Measurements from ENCODE around the gene EFCAB8.

DNA sequence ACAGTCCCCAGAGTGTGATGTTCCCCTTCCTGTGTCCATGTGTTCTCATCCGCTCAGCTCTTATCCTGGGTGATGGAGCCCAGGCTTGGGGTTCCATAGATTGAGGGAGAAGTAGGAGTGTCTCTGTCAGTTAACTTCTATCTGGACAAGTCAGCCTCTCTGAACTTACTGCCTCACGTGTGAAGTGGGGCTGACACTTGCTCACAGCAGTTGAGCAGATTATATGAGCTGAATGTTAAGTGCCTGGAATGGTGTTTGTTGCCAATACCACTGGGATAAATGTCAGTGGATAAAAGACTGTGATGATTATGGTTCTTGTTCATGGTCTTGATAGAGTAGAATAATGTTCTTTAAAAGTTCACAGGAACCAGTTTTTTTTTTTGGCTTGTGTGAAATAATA is 17.1 kb upstream of the EFCAB8 start:
- TF ChIP-seq, protein P1, sequence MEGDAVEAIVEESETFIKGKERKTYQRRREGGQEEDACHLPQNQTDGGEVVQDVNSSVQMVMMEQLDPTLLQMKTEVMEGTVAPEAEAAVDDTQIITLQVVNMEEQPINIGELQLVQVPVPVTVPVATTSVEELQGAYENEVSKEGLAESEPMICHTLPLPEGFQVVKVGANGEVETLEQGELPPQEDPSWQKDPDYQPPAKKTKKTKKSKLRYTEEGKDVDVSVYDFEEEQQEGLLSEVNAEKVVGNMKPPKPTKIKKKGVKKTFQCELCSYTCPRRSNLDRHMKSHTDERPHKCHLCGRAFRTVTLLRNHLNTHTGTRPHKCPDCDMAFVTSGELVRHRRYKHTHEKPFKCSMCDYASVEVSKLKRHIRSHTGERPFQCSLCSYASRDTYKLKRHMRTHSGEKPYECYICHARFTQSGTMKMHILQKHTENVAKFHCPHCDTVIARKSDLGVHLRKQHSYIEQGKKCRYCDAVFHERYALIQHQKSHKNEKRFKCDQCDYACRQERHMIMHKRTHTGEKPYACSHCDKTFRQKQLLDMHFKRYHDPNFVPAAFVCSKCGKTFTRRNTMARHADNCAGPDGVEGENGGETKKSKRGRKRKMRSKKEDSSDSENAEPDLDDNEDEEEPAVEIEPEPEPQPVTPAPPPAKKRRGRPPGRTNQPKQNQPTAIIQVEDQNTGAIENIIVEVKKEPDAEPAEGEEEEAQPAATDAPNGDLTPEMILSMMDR (IDR thresholded peaks at IDR 0.05 in 4 of 5, conservative IDR thresholded peaks at IDR 0.05 in 1 of 5) = no peak
- no peak for TF ChIP-seq POLR2A (IDR thresholded peaks at IDR 0.05)

All from gastrocnemius medialis (tissue), 4 donors.